ENCODE results near the gene RPL13. TPM values are rescaled to one million over a fixed set of nuclear protein-coding genes. Genes with fewer than 3 reads are reported as not detected.

The RPL13 gene
- total RNA-seq, 2 experiments from 2014 or later = 4,971 to 5,051 TPM

- H3K27ac Mint-ChIP-seq = no peak overlapping the region
- no peaks in the 10 kb centered on the region for H3K9me3 Mint-ChIP-seq
- ATAC-seq (ENCODE audit: poor library complexity) = no peak
Measured at GRCh38 chr16:89596061-89596689, 35.7 kb downstream of the RPL13 start.

GRCh38 chr16:89596957-89597649 is 36.6 kb downstream of the RPL13 start:
- Histone ChIP-seq H3K4me1 (ENCODE audit: insufficient read depth, low read length) (peaks cover 35% of the 10 kb centered on the region), H3K27ac (ENCODE audit: low read depth in 1 of 2, low read length in 2 of 2) (no peak overlapping the region), H3K36me3 (ENCODE audit: insufficient read depth, low read length) (no peaks in the 10 kb centered on the region), H3K4me3 (ENCODE audit: low read length) (no peak overlapping the region), H3K27me3 (ENCODE audit: control insufficient read depth in 1 of 2, insufficient read depth in 2 of 2, low read length in 2 of 2) (no peaks in the 10 kb centered on the region), H3K9me3 (ENCODE audit: control insufficient read depth in 1 of 2, insufficient read depth in 1 of 2, low read length in 2 of 2) (no peaks in the 10 kb centered on the region)
- Mint-ChIP-seq H3K27ac (no peak overlapping the region), H3K36me3 (ENCODE audit: low read depth) (no peaks in the 10 kb centered on the region), H3K4me1 (ENCODE audit: low read depth) (peaks cover 9% of the 10 kb centered on the region), H3K9me3 (no peaks in the 10 kb centered on the region), H3K4me3 (no peak overlapping the region), H3K27me3 (no peaks in the 10 kb centered on the region)
- TF ChIP-seq CTCF (IDR thresholded peaks at IDR 0.05) = no peak
- DNase-seq (no peak), ATAC-seq (ENCODE audit: poor library complexity) (no peak)
- ChIA-PET CTCF (no interaction called here), POLR2A (no interaction called here)
- intact Hi-C loops (cut with DNase I, micrococcal nuclease) = no loop called here

More at GRCh38 chr16:89596061-89596689, 35.7 kb downstream of the RPL13 start:
- Mint-ChIP-seq H3K36me3 (ENCODE audit: low read depth) (no peaks in the 10 kb centered on the region), H3K4me3 (no peak overlapping the region), H3K4me1 (ENCODE audit: low read depth) (peaks cover 9% of the 10 kb centered on the region), H3K27me3 (no peaks in the 10 kb centered on the region)
- no peaks in the 10 kb centered on the region for H3K9me3 ChIP-seq (ENCODE audit: control insufficient read depth in 1 of 2, insufficient read depth in 1 of 2, low read length in 2 of 2)
- H3K27ac ChIP-seq (ENCODE audit: low read depth in 1 of 2, low read length in 2 of 2) = no peak overlapping the region
- no peaks in the 10 kb centered on the region for H3K27me3 ChIP-seq (ENCODE audit: control insufficient read depth in 1 of 2, insufficient read depth in 2 of 2, low read length in 2 of 2)
- no peak overlapping the region for H3K4me3 ChIP-seq (ENCODE audit: low read length)
- POLR2A ChIA-PET = no interaction called here
- TF ChIP-seq CTCF (IDR thresholded peaks at IDR 0.05) = no peak
- CTCF ChIA-PET = no interaction called here
- intact Hi-C loops (cut with DNase I, micrococcal nuclease) = no loop called here
- no peaks in the 10 kb centered on the region for H3K36me3 ChIP-seq (ENCODE audit: insufficient read depth, low read length)
- DNase-seq = no peak
- peaks cover 31% of the 10 kb centered on the region for H3K4me1 ChIP-seq (ENCODE audit: insufficient read depth, low read length)

GRCh38 chr16:89598199-89598598 is 37.7 kb downstream of the RPL13 start:
- H3K36me3 ChIP-seq (ENCODE audit: insufficient read depth, low read length) = no peaks in the 10 kb centered on the region
- ChIA-PET POLR2A (no interaction called here), CTCF (no interaction called here)
- no peak for TF ChIP-seq CTCF (IDR thresholded peaks at IDR 0.05)
- DNase-seq (no peak), ATAC-seq (ENCODE audit: poor library complexity) (no peak)
- H3K27ac Mint-ChIP-seq = no peak overlapping the region
- intact Hi-C loops (cut with DNase I, micrococcal nuclease) = no loop called here
- H3K4me3 ChIP-seq (ENCODE audit: low read length) = no peak overlapping the region
- no peak overlapping the region for H3K4me3 Mint-ChIP-seq
- peaks cover 20% of the 10 kb centered on the region for H3K4me1 Mint-ChIP-seq (ENCODE audit: low read depth)
- no peaks in the 10 kb centered on the region for H3K27me3 Mint-ChIP-seq
- H3K4me1 ChIP-seq (ENCODE audit: insufficient read depth, low read length) = peaks cover 36% of the 10 kb centered on the region
- H3K27me3 ChIP-seq (ENCODE audit: control insufficient read depth in 1 of 2, insufficient read depth in 2 of 2, low read length in 2 of 2) = no peaks in the 10 kb centered on the region
- no peak overlapping the region for H3K27ac ChIP-seq (ENCODE audit: low read depth in 1 of 2, low read length in 2 of 2)
- H3K36me3 Mint-ChIP-seq (ENCODE audit: low read depth) = no peaks in the 10 kb centered on the region
- no peaks in the 10 kb centered on the region for H3K9me3 Mint-ChIP-seq
- H3K9me3 ChIP-seq (ENCODE audit: control insufficient read depth in 1 of 2, insufficient read depth in 1 of 2, low read length in 2 of 2) = no peaks in the 10 kb centered on the region
